GM21447 (cell line): ENCODE data around the gene RPRD2.

ENCODE experiments used
- ATAC-seq: cut with Tn5 transposase; IDR thresholded peaks from one replicate; pipeline ENCODE4 v1.9.1; 2021; ENCODE audit not compliant: unreplicated experiment

The RPRD2 gene

GRCh38 chr1:150466964-150467363, 103.0 kb downstream of the RPRD2 start:
- ATAC-seq, result no peak

GRCh38 chr1:150469291-150469690, 105.3 kb downstream of the RPRD2 start:
- ATAC-seq, result no peak

DNA sequence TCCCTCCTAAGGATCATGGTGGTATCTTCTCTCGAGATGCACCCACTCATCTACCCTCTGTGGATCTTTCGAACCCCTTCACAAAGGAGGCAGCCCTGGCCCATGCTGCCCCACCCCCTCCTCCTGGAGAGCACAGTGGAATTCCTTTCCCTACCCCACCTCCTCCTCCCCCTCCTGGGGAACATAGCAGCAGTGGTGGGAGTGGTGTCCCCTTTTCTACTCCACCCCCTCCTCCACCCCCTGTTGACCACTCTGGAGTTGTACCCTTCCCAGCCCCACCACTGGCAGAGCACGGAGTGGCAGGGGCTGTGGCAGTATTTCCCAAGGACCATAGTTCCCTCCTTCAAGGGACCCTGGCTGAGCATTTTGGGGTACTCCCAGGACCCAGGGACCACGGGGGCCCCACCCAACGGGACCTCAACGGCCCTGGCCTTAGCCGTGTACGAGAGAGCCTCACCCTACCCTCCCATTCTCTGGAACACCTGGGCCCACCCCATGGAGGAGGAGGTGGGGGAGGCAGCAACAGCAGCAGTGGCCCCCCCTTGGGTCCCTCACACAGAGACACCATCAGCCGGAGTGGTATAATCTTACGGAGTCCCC, 108.8 kb downstream of the RPRD2 start:
- ATAC-seq, result no peak

- no peak for ATAC-seq
Measured at GRCh38 chr1:150473659-150474058, 109.7 kb downstream of the RPRD2 start.

- ATAC-seq, result no peak
Measured at GRCh38 chr1:150474869-150475268, 110.9 kb downstream of the RPRD2 start.

- no peak for ATAC-seq
Measured at GRCh38 chr1:150476754-150477153, 112.8 kb downstream of the RPRD2 start.

DNA sequence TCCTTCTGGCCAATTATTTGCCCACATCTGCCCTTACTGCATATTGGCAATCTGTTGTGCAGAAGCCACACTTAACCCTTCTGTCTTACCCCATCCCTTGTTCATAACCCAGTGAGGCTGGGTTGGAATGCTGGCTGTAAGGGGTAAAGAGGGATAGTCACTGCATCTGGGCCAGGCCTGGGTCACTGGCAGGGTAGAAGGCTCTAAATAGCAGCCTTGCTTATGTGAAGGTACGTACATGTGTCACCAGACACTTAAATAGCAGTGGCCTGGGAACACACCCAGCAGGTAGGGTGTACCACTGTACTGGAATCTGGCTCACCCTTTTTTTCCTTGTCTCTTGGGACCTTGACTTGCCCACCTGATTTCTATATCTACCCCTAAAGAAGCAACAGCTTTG, 113.4 kb downstream of the RPRD2 start:
- no peak for ATAC-seq

DNA sequence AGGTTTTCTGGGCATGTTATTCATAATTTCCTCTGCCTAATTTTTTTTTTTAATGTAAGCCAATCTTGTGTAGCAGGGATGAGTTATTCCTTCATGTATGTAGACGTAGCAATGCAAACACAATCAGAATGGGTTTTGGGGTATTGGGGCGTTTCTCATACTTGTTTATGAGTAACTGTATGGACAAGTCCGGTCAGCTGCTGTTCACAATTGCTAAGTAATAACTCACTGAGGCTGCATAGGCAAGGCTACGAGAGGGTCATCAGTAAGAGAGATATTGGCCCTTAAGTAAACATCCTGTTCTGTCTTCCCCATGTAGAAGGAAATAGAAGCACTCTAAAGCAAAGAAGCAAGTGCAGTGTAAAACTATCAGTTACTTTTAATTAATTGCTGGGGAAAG, 113.8 kb downstream of the RPRD2 start:
- ATAC-seq, result no peak

DNA sequence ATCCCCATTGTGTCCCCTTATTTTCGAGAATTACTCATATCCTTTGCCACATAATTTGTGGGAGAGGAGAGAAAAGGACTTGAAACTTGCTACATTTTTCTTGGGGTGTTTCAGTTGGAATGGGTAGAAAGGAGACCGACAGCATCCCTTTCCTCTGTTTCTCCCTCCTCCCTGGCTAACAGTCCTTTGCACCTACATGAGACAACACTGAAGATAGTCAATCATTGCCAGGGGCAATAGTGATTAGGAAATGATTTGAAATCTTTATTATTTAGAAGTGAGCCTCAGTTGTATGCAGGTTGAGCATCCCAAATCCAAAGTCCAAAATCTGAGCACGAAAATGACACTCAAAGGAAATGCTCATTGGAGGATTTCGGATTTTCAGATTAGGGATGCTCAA, 115.4 kb downstream of the RPRD2 start:
- ATAC-seq, result no peak

GRCh38 chr1:150479927-150480352, 116.0 kb downstream of the RPRD2 start:
- no peak for ATAC-seq

DNA sequence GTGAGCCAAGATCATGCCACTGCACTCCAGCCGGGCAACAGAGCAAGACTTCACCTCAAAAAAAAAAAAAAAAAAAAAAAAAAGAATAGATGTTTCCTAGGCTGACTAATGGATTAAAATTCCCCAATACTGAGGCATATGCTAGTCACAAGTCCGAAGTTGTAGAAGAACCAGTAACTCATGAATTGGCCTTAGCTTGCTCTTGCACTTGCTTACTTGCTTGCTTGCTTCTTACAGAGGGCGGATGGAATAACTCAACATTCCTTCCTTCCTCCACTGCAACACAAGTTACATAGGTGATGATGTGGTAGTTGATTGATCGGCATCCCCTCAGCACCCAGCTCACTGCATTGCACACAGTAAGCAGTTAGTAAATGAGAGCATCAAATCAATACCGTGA, 120.5 kb downstream of the RPRD2 start:
- ATAC-seq, result no peak

GRCh38 chr1:150484861-150485260, 120.9 kb downstream of the RPRD2 start:
- no peak for ATAC-seq

GRCh38 chr1:150486966-150487762, 123.2 kb downstream of the RPRD2 start, which contains the start of gene TARS2:
Gene TARS2, plus strand, starts transcription at chr1:150487419. Its CDS starts 32 bp downstream, at chr1:150487451.
- ATAC-seq, result peak; percentile 99

- no peak for ATAC-seq
Measured at GRCh38 chr1:150487763-150488115, 123.8 kb downstream of the RPRD2 start.

- ATAC-seq, result no peak
Measured at GRCh38 chr1:150493175-150493574, 129.2 kb downstream of the RPRD2 start.

GRCh38 chr1:150498342-150498741, 134.4 kb downstream of the RPRD2 start:
- ATAC-seq, result no peak

DNA sequence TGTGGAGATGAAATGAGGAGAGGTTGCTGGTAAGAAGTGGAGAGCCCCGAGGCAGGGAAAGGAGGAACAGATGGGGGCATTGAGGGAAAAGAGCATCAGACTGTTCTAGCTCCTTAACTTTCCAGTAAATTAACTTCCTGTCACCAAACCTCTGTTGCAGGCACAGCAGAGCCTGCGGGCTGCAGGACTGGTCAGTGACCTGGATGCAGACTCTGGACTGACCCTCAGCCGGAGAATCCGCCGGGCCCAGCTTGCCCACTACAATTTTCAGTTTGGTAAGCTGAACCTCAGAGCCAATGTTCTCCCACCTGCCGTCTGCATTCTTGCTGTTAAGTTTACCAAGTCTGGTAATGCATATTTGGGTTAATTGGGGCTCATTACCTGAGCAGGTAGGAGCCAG, 141.5 kb downstream of the RPRD2 start:
- no peak for ATAC-seq

- no peak for ATAC-seq
Measured at GRCh38 chr1:150507912-150508864, 144.2 kb downstream of the RPRD2 start, which contains the start of gene ECM1. Gene ECM1, plus strand, starts transcription at chr1:150508109. Its CDS starts 101 bp downstream, at chr1:150508210.

DNA sequence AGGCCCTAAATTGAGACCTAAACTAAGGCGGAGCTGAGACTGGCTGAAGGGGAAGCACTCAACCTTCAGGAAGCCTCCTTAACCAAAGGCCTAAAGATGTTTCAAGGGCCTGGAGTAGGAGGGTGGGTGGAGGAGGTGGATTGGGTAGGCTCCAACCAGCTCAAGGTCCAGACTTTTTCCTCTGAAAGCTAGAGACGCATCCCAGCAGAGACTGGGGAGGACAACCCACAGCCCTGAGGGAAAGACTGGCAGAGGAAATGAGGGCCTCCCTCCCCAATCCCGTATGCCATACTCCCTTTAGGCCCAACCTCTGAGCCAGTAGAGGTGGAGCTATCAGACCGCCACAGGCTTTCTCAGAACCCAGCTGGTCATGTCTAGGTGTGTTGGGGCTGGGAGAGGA, 145.0 kb downstream of the RPRD2 start:
- ATAC-seq, result no peak

GRCh38 chr1:150511551-150511950, 147.6 kb downstream of the RPRD2 start:
- no peak for ATAC-seq

GRCh38 chr1:150511985-150512660, 148.2 kb downstream of the RPRD2 start:
- no peak for ATAC-seq
